ENCODE data around the gene MVB12B.

Gene MVB12B

DNA sequence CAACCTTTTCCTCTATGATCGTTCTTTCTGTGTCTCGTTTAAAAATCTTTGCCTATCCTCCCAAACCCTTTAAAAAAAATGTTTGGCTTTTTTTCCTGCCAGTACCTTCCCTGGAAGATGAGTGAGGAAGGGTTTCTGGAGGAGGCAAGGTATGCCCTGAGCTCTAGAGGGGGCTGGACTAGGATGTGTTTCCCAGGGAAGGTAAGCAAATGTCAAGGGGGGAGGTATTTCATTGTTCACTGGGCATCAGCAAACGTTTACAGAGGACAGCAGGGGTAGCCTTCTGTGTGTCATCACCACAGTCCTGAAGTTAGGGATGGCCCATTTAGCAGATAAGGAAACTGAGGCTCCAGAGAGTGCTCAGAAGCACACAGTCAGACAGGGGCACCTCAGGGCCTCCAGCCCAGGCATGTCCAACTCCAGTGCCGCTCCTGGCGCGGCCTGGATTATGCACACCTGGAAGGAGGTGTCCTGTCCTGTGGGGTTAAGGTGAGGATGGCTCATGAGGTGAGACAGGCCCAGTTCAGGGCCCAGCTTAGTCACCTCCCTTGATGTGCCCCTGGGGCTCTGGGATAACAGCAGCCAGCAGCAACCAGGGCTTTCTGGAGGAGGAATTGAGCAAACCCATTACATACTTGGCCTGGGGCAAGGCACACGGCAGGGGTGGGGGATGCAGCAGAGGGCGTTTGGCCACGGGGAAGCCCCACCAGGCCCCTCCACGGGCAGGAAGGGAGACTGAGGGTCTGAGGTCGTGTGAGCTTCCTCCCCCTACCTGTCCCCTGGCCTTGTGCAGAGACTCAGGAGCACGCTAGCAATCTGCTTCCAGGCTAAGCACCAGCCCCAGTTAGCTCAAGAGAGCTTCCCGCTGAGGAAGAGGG lies 186.8 kb downstream of the MVB12B start:
- no peak for FAIRE-seq

DNA sequence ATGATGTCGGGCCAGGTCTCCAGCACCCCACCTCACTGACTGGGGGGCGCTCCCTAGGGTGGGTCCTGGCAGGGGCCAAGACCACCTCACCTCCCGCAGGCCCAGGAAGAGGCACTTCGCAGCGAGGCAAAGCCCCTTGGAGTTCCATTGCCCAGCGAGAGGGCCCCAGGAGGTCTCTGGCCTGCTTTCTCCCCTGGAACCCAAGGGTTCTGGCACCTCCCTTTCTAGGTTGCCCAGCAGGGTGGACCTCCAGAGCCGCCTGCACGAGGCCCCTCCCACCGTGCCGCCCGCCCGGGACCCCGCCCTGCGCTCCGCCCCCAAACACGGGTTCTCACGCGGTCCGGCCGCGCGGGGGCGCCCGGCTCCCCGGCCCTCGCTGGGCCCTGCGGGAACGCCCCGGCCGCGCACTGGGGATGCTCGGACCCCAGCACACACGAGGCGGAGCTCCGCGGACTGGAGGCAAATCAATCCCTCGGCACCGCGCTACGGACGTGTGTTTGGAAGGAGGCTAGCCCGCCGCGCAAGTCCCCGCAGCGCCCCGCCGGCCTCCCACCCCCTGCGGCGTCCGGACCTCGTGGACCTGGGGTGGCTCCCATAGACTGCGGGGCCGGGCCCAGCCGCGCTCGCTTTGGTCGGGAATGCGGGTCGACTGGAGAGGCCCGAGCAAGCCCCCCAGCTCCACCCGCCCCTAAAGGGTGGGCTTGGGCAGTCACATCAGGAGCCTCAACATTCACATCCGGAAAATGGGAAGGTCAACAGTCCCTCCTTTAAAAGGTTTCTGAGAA lies 187.6 kb downstream of the MVB12B start:
- FAIRE-seq, result no peak

DNA sequence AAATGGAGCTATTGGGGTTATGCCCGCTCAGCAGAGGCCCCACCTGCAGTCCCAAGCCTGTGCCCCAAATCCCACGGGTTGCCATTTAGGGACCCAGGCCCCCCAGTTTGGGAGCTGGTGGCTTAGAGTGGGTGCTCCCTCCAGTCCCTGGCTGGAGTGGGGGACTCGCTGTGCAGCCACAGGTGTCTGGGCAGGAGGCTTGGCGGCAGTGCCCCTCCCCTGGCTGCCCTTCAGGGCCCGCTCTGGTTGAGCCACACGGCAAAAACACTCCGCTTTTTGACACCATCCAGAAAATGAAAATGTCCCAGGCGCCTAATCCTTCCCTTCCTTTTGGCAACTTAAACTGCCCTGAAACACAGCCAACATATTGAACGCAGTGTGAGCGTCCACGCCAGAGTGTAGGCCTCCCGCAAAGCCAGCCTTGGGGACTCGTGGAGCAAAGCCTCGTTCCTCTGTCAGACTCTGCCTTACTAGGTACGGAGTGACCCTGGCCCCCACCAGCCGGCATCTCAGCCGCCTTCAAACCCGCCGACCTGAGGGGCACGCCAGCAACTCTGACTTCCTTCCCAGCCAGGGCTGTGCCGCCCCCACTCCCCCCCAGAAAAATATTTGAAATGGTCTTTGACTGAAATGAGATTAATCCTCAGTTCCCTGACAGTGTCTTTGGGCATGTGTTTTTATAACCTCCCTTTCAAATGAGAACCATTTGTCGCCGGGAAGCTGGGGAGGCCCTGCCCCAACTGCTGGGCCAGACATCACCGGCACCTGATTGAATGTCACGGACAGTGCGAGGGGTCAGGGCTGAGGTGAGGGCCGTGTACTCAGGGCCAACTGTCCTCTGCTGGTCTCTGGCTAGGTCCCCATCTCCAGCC lies 188.6 kb downstream of the MVB12B start:
- FAIRE-seq, result no peak

DNA sequence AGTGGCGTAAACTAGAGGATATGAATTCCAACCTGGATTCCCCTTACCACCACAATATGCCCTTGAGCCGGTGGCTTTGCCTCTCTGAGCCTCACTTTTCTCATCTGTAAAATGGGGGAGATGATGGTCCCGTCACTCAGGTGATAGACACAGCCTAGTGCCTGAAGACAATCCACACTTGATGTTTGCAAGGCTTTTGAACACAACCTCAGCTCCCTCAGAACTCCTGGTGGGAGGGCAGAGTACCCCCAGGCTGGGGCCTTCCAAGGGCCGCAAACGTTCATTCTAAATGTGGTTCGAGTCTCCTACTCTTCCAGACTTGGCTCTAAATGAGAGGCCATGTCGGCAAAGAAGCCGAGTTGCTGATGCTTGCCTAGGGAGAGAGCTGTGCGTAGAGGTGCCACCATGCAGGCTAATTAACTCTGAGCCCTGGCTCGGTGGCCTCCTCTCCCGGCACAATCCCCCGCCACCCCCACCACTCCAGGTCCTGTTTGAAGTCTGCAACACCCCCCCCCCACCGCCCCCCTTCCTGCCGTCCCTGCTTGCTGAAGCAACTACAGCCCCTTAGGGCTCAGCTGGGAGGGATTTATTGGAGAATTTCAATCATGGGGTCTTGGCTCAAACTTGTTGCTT lies 189.4 kb downstream of the MVB12B start:
- no peak for FAIRE-seq

DNA sequence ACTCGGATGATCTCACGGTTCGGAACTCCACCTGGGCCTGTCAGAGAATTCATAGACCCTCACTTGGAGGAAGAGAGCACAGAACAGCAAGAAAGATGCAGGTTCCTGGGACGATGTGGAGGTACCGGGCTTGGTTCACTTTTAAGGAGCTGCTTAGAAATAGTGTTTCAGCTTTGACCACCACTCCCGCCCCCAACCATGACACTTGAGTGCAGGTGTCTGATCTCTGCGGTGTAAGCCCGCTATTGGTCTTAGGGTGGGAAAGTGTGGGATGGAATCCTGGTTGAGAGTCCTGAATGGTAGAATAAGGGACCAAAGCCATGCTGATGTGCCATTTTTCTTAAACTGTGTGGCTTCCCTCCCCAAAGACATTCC lies 189.9 kb downstream of the MVB12B start:
- no peak for FAIRE-seq

DNA sequence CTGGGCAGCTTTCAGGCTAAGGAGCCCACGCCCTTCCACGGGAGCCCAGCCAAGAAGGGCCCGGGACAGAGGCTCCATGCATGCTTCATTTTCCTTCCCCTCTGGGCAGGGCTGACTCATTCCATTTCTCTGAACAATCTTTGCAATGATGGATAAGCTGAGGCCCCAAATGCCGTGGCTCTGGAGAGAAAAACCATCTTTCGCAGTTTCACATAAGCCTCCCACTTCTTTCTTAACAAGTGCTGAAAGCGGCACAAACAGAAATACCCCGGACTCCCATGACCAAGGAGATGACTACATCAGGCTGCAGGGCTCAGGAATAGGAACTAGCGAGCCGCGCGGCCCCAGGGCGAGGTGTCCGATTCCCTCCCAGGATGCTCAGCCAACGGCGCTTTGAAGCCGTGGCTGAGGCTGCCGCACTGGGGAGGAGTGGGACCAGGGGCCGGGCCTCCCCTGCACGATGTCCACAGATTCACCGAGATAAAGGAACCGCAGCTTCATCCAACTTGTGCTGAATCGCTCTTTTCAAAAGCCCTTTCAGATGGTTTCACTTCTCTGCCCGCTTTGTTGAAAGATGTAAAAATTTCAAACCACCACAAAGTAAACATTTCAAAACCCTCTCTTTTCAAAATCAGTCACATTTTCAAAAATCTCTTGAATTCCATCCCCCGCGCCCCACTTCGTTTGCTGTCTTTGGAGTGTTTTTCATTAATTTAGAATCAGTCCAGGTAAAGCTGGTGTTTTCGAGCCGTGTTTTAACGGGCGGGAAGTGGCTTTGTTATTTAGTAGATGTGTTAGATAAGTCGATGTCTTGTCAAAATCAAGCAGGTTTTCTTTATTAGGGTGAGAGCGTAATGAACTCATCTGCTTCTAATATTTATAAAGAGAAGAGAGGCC lies 190.6 kb downstream of the MVB12B start:
- no peak for FAIRE-seq

DNA sequence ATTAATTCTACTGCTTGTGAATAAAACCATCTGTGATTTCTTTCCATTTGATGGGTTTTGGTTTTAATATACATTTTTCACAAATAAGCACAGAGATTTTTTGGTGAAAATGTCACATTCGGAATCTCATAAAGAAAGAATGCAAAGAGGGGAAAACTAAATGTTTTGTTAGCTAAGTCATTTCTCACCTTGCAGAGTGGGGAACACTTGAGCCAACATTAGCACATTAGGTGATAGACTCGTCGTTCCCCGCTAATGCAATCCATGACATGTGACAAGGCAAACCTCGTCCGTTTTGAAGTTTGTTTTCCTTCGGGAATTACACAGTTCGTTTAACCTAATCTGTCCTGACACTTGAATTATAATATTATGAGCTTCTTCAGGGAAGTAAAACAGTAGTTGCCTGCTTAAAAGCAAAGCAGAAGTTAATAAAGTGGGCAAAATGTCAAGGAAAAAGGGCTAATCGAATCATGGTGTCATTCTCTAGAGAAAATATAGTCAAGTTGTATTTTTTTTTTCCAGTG lies 191.3 kb downstream of the MVB12B start:
- FAIRE-seq, result peak; percentile 85

DNA sequence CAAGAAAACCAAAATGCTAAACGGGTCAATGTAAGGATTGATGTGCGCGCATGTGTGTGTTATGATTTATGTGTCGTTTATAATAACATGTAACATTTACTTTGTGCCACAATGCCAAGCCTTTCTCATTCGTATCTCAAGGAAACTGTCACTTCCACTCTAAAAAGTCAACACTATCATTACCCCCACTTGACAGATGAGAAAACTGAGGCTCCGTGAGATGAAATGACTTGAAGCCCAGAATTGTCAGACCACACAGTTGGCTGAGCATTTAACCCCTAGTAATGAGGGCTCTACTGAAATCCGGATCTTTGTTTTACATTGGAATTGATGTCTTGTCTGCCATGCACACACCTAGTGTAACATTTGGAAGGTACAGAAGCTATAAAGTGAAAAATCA lies 192.1 kb downstream of the MVB12B start:
- FAIRE-seq, result no peak

DNA sequence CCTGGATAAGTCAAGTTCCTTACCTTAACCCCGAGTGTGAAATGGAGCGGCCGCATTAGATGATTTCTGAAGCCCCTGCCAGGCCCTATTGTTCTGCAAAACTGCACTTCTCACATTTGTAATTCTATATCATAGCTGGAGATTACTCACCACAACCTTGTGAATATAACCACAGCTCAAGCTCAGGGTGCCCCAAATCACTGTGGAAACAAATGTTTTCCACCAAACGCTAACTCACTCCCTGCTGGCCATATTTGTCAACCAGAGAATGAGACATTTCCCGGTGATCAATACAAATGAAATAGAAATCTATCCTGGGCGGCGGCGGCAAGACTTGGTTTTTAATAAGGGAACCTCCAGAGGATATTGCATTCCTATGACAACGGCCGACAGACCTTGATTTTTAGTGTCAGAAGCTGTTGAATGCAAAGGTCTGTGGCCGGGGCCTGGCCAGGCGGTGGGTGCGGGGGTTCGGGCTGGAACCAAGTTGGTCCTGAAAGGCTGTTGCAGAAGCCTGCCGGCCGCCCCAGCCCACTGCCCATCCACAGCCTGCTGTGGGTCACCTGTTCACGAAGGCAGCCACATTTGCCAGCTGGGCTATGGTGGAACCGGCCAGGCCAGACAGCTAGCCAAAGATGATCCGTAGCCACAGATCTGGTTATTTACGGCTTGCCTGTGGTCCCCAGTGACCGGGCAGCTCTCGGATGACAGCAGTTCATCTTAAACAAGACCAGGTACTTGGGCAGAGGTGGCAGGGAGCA lies 193.2 kb downstream of the MVB12B start:
- FAIRE-seq, result no peak

DNA sequence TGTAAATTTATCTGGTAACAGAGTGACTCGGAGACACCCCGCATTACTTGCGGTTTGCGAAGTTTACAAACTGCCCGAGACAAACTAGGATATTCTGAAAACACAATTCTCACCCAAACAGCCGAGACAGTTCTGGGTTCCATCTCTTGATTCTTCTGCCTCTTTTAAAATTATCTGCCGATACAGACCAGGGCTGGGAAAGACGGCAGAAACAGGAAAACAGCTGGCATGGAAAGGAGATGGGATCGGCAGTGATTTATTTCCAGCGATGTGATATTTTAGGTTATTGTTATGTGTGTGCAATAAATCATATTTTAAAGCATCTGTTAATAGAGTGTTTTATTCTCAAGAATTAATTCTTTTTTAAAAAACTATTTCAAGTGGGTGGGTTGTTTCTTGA lies 193.8 kb downstream of the MVB12B start:
- FAIRE-seq, result no peak

DNA sequence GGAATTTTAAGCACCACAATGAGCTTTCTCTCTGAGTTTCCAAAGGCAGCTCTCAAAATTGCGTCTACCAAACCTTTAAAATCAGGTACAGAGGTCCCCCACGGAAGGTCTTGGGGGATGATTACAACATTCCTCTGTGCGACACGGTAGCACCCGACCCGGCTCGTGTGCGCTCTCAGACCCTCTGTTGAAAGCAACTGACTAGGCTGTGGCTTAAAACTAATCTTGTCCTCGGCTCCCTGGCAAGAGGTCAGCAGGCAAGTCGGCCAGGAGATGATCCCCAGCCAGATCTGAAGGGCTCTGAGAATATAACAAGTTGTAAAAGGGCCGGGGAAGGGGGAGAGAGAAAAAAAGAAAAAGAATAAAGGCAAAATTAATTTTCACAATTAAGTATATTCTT lies 194.5 kb downstream of the MVB12B start:
- FAIRE-seq, result no peak

DNA sequence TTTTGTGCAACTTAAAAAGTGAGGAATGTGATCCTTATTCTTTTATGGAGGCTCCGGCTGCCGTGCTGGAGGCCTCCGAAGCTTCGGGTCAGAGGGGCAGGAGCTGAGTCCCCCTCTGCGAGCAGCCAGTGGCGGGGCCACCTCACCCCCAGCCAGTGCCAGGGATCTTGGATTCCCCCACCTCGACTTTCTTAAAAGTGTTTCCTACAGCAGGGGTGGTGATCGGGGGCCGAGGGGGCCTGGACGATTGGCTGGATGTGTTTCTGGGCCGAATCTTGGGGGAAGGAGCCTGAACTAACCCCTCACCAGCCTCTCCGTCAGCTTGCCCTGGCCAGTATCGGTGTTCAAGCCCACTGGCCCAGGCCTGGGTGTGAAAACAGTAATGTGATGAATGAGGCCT lies 194.9 kb downstream of the MVB12B start:
- no peak for FAIRE-seq

DNA sequence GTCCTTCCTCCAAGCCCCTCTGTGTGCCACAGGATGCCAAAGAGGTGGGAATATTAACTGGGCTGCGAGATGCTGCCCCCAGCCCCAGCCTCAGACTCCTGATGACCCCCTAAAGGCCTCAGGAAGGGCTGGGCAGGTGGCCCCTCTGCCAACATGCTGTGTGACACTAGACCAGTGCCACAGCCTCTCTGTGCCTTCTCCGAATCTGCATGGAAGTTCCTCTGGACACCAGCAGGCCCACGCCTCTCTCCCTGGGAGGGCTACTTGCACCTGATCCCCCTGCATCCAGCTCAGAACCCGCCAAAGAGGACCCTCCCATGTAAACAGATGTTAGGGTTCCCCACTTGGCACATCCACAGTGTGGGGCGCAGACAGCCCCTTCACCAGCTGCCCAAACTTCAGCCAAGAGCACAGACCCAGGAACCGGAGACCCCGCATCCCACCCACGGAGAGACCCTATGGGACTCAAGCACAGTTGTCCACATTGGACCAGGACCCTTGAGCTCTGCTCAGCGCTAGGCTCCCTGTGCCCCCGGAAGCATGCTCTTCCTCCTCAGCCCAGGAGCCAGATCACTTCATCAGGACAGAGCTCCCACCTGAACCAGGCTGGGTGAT lies 195.5 kb downstream of the MVB12B start:
- FAIRE-seq, result no peak

DNA sequence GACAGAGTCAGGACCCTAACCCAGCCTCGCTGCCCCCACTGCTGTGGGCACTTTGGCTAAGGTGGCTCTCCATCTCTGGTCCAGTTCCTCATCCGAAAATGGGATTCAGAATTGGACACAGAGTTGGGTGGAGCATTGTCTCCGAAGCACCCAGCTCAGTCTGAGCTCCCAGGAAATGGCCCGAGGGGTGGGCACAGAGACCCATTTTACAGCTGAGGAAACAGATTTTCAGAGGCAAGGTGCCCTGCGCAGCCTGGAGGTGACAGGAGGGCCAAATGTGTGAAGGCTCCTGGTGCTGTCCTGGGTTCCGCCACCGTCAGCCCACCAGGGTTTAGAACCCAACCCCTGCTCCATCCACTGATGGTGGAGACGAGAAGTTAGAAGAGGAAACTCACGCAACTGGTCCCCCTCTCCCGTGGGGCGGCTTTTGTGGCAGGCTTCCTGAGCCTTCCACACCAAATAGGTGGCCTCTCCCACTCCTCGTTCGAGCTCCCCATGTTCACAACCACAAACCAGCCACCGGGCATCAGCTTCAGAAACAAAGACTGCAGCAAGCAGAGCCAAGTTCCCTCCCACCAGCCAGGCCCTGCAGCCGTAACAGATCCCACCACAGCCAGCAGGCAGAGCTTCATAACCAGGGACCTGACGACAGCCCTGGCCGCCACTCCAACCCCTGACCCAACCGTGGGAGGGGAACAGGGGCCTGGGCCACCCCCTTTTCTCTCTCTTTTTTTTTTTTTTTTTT lies 196.2 kb downstream of the MVB12B start:
- FAIRE-seq, result no peak

DNA sequence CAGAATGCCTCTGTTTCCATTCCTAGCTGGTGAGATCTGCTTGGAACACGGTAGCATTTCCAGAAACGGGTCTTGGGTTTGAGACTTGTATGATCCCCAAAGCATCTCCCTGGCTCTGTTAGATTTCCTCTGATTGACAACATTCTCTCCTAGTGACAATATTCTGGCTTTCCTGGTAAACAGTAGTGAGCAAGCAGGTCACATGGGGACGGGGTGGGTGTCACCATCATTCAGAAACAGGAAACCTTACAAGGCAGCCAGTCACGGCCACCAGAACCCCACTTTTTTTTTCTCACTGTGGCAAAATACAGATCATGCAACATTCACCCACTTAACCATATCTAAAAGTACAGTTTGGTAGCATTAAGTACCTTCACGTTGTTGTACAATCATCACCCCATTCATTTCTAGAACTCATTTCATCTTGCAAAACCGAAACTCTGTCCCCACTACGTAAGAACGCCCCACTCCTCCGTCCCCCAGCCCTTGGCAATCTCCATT lies 197.0 kb downstream of the MVB12B start:
- FAIRE-seq, result no peak

DNA sequence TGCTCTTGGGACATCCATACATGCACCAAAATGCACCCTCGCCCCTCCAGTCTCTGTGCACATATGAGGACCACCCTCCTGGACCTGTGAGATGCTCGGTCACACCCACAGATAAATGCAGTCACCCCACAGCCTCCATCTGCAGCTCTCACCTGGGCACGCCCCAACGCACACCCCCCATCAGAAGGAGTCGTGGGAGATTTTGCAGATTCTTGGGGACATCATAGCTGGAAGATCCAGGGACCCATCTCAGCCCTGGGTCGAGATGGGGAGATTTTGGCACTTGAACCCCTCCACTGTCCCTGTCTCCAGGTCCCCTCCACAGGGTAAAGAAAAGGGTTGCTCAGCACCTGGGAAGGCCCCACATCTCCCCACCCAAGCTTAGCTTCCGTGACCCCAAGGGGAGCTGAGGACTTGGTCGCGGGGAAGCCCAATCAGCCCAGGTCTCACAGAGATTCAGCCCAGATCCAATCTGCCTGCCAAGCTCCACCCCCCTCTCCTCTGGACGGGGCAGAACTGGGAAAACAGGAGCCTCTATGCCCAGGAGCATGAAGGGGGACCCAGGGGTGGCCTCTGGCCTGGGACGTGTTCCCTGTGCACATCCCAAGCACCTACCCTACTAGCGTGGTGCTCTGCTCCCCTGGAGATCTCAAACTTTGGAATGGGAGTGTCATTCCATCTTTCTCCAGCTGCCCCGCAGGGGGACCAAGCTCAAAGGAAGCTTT lies 197.9 kb downstream of the MVB12B start:
- no peak for FAIRE-seq

DNA sequence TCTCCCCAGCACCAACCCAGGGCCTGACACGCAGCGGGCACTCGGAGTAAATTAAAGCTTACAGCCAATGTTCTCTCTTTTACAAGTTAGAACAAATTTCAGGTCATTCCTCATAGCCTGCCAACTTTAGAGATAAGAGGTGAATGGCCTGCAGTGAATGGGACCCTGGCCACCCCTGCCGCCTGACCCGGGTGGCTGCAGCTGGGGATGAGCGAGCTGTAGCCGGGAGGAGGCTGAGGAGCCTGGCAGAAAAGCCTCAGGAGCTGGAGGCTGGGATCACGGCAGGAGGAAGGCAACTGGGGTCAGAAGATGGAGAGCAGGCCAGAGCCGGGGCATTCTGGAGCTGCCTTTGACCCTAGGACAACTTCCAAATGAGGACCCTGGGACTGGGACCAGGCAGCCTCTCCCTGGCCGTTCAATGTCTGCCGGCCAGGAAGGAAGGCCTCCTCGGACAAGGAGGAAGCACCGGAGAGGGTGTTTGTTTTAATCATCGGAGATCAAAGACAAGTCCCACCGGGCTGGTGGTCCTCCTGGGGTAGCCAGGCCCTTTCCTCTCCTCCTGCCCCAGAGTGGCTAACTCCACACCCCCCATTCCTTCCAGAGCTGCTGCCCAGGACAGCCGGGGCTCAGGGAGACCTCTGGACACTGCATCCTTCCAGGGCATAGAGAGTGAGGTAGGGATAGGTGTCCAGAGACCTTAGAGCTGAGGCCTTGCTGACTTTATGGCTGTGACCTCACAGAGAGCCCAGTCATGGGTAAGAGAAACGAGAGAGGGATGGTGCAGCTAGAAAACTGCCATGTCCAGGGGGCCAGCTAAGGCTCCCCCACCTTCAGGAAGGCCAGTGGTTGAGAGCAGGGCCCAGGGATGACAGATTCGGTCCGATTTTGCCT lies 199.8 kb downstream of the MVB12B start:
- no peak for FAIRE-seq

Measured in islet of Langerhans (tissue), 1 donor.